Femur (tissue), 1 donor: Measurements from ENCODE around the gene COX6A1.
"Not testable (repeated sequence)": the region's sequence is repeated elsewhere in the genome, so short reads cannot be mapped to it uniquely, and the experiment has no call there.

Experiments
- DNase-seq: peaks from one replicate; pipeline ENCODE4 v3.0.0-alpha.2; 2017

Gene COX6A1

GRCh38 chr12:120428597-120429229 lies 9.2 kb upstream of the COX6A1 start:
- DNase-seq: no peak

GRCh38 chr12:120429368-120429767 lies 8.5 kb upstream of the COX6A1 start:
- no peak for DNase-seq

- DNase-seq: no peak
These were observed 5.0 kb upstream of the COX6A1 start for GRCh38 chr12:120432772-120433525.

GRCh38 chr12:120438495-120439198 lies 734 bp downstream of the COX6A1 start:
- DNase-seq: no peak

GRCh38 chr12:120439646-120440247 lies 1.8 kb downstream of the COX6A1 start:
- peak; percentile 59 for DNase-seq

- DNase-seq: no peak
These were observed 6.8 kb downstream of the COX6A1 start for GRCh38 chr12:120444676-120445075.

- peak; percentile 93 for DNase-seq
These were observed 8.3 kb downstream of the COX6A1 start, which contains the start of the genes GATC and TRIAP1 for GRCh38 chr12:120445911-120446843. Gene GATC (plus strand): TSS chr12:120446444. CDS start chr12:120446481, 37 bp downstream. Gene TRIAP1 (minus strand): TSS chr12:120446384. CDS start chr12:120446372, 12 bp downstream.

GRCh38 chr12:120446844-120447178 lies 8.9 kb downstream of the COX6A1 start:
- DNase-seq: not testable (repeated sequence)

GRCh38 chr12:120447992-120448391 lies 10.1 kb downstream of the COX6A1 start:
- no peak for DNase-seq

GRCh38 chr12:120452524-120452923 lies 14.6 kb downstream of the COX6A1 start:
- not testable (repeated sequence) for DNase-seq

- DNase-seq: no peak
These were observed 15.3 kb downstream of the COX6A1 start for GRCh38 chr12:120453060-120453750.

- DNase-seq: no peak
These were observed 16.1 kb downstream of the COX6A1 start for GRCh38 chr12:120453977-120454376.

GRCh38 chr12:120455302-120455701 lies 17.4 kb downstream of the COX6A1 start:
- no peak for DNase-seq

- no peak for DNase-seq
These were observed 19.2 kb downstream of the COX6A1 start for GRCh38 chr12:120457133-120457532.

- no peak for DNase-seq
These were observed 22.2 kb downstream of the COX6A1 start for GRCh38 chr12:120460157-120460556.

GRCh38 chr12:120462099-120462640 lies 24.3 kb downstream of the COX6A1 start:
- DNase-seq: no peak

- no peak for DNase-seq
These were observed 25.8 kb downstream of the COX6A1 start for GRCh38 chr12:120463712-120464111.

- DNase-seq: no peak
These were observed 27.8 kb downstream of the COX6A1 start for GRCh38 chr12:120465756-120466155.

- DNase-seq: peak; percentile 38
These were observed 28.8 kb downstream of the COX6A1 start for GRCh38 chr12:120466560-120467315.

GRCh38 chr12:120467439-120467838 lies 29.5 kb downstream of the COX6A1 start:
- DNase-seq: no peak
